NCI-H1048 (cell line): ENCODE data around the gene CDC42EP4.

Experiments used
- DNase-seq: peaks from one replicate; lab custom pipeline; 2025; lab: John Stamatoyannopoulos, UW

CDC42EP4 gene

GRCh38 chr17:73251871-73252270 is 59.9 kb downstream of the CDC42EP4 start:
- DNase-seq: no peak

- DNase-seq: no peak
These were observed 60.8 kb downstream of the CDC42EP4 start for GRCh38 chr17:73250851-73251640.

DNA sequence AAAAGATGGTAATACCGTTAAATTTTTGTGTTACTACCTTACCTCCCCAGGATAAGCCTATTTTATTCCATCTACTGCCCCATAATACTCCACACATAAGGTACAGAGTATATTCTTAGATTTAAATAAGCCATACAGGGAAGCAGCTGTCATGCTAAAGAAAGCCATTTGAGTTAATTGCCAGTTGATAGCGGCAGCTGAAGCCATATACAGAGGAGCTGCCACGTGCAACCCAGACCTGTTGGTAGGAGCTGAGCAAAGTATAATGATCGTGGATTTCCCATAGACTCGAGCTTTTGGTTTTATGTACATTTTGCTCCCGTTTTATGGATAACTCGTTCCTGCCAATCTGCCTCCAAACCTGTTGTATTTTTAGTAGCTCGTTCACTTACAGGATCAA is 62.1 kb downstream of the CDC42EP4 start:
- no peak for DNase-seq

DNA sequence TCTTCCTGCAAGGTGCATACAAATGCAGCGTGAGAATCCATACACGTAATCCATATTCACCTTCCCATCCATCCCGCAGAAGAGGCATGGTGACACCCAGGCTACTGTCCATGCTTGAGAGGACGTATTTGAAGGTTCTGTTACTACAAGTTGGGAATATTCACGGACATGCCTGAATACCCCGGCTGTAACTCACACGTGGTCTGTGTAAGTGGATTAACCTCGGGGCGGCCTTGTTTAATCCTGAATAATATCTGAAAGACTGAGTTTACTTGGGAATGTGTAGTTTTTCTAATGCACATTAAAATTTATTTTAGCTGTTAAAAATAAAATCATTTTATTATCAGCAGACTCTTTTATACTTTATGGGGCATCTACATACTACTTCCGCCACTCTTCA is 63.3 kb downstream of the CDC42EP4 start:
- no peak for DNase-seq

DNA sequence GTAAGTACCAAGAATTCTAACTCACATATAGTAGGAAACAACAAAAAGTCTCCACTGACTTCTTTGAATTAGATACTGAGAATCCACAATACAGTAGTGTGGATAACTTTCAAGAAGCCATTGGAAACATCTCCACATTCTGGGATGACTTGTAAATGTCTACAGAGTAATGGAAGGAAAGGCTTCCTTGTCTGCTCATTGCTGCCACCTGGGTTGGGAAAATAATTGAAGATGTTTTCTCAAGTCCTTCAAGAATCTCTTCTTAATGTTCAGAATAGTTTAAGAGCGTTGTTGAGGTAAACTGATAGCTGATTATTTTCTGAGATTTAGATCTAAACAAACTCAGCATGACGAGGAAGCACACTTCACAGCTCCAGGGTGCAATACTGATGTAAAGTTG is 64.1 kb downstream of the CDC42EP4 start:
- no peak for DNase-seq

DNA sequence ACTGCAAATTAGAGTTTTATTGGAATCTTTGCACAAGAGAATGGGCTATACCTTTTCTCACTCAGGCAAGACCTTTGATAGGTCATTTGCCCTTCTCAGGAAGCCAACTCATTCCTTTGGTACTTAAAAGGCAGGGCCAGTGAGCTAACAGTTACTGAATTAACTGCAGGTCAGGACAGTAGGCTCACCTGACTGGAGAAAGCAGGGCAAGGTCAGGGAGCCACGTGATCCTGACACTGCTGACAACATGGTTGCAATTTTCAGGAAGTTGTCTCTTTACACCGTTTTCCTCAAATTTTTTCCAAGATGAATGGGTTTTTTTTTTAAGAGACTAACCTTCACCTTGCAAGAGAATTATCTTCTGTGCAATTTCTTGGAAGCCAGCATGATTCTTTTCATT is 71.2 kb downstream of the CDC42EP4 start:
- DNase-seq: no peak

DNA sequence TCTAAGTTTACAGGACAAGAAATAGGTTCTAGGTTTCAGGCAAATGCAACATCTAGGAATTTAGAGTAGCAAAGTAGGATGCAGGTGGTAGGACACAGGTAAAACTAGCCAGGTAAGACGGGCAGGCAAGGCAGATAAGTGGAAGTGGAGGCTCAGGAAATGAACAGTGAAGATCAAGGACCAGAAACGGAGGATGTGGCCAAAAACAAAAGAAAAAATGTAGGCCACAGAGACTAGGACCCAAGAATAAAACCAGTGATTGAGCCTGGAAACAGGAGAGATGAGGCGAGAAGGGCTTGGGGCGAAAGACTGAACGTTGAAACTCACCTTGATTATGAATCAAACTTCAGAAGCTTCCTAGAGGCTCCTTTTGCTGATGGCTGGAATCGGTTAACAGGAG is 74.1 kb downstream of the CDC42EP4 start:
- no peak for DNase-seq

DNA sequence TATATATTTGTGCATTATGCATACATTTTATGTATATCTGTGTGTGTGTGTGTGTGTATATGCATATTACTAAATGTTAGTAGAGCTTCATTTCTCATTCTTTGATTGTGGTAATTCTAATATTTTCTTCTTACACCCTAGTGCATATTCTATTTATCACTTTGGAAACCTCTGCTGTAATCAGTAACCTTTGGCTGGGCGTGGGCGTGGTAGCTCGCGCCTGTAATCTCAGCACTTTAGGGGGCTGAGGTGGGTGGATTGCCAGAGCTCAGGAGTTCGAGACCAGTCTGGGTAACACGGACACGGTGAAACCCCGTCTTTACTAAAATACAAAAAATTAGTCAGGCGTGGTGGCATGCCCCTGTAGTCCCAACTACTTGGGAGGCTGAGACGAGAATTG is 77.1 kb downstream of the CDC42EP4 start:
- no peak for DNase-seq
